ENCODE measurements around the gene LIMCH1.
"Not testable (repeated sequence)": the region's sequence is repeated elsewhere in the genome, so short reads cannot be mapped to it uniquely, and the experiment has no call there.

The LIMCH1 gene

GRCh38 chr4:41639291-41639690 lies 101.3 kb downstream of the LIMCH1 start:
- TF ChIP-seq CTCF (conservative IDR thresholded peaks at IDR 0.05; ENCODE audit: low read depth, low read length) = no peak
- Histone ChIP-seq H3K4me1 (ENCODE audit: low read depth, poor library complexity, severe bottlenecking) (no peaks in the 10 kb centered on the region), H3K4me2 (no peak overlapping the region), H3K79me2 (ENCODE audit: insufficient read depth, low read depth) (no peaks in the 10 kb centered on the region), H3K36me3 (ENCODE audit: insufficient read depth) (no peaks in the 10 kb centered on the region), H4K20me1 (ENCODE audit: insufficient read depth) (no peaks in the 10 kb centered on the region), H3K4me3 (IDR thresholded peaks at IDR 0.05; ENCODE audit: insufficient read depth, low read depth, low read length) (no peak overlapping the region), H3K27ac (no peak overlapping the region), H3K27me3 (ENCODE audit: insufficient read depth, low read depth) (no peaks in the 10 kb centered on the region), H3K9ac (no peak overlapping the region), H2AFZ (ENCODE audit: low read depth) (no peak overlapping the region)

- H3K4me3 ChIP-seq (IDR thresholded peaks at IDR 0.05; ENCODE audit: insufficient read depth, low read depth, low read length) = no peak overlapping the region
- H3K4me2 ChIP-seq = no peak overlapping the region
- H3K27ac ChIP-seq = no peak overlapping the region
- no peak for TF ChIP-seq CTCF (conservative IDR thresholded peaks at IDR 0.05; ENCODE audit: low read depth, low read length)
- H3K79me2 ChIP-seq (ENCODE audit: insufficient read depth, low read depth) = no peaks in the 10 kb centered on the region
- no peak overlapping the region for H2AFZ ChIP-seq (ENCODE audit: low read depth)
- no peak overlapping the region for H3K9ac ChIP-seq
- no peaks in the 10 kb centered on the region for H4K20me1 ChIP-seq (ENCODE audit: insufficient read depth)
- no peaks in the 10 kb centered on the region for H3K27me3 ChIP-seq (ENCODE audit: insufficient read depth, low read depth)
- H3K4me1 ChIP-seq (ENCODE audit: low read depth, poor library complexity, severe bottlenecking) = no peaks in the 10 kb centered on the region
- no peaks in the 10 kb centered on the region for H3K36me3 ChIP-seq (ENCODE audit: insufficient read depth)
Observed at GRCh38 chr4:41640906-41641305, 102.9 kb downstream of the LIMCH1 start.

- H3K4me3 ChIP-seq (IDR thresholded peaks at IDR 0.05; ENCODE audit: insufficient read depth, low read depth, low read length); H3K27ac ChIP-seq; H3K4me1 ChIP-seq (ENCODE audit: low read depth, poor library complexity, severe bottlenecking); H4K20me1 ChIP-seq (ENCODE audit: insufficient read depth); H3K79me2 ChIP-seq (ENCODE audit: insufficient read depth, low read depth); H3K27me3 ChIP-seq (ENCODE audit: insufficient read depth, low read depth); H3K9ac ChIP-seq; H3K36me3 ChIP-seq (ENCODE audit: insufficient read depth); H2AFZ ChIP-seq (ENCODE audit: low read depth); H3K4me2 ChIP-seq: not testable (repeated sequence)
Observed at GRCh38 chr4:41642746-41643145, 104.8 kb downstream of the LIMCH1 start.

- no peaks in the 10 kb centered on the region for H4K20me1 ChIP-seq (ENCODE audit: insufficient read depth)
- H3K36me3 ChIP-seq (ENCODE audit: insufficient read depth) = no peaks in the 10 kb centered on the region
- H2AFZ ChIP-seq (ENCODE audit: low read depth) = no peak overlapping the region
- no peak overlapping the region for H3K4me3 ChIP-seq (IDR thresholded peaks at IDR 0.05; ENCODE audit: insufficient read depth, low read depth, low read length)
- no peak overlapping the region for H3K9ac ChIP-seq
- H3K79me2 ChIP-seq (ENCODE audit: insufficient read depth, low read depth) = no peaks in the 10 kb centered on the region
- no peaks in the 10 kb centered on the region for H3K4me1 ChIP-seq (ENCODE audit: low read depth, poor library complexity, severe bottlenecking)
- H3K27ac ChIP-seq = no peak overlapping the region
- no peak overlapping the region for H3K4me2 ChIP-seq
- TF ChIP-seq CTCF (conservative IDR thresholded peaks at IDR 0.05; ENCODE audit: low read depth, low read length) = no peak
- no peaks in the 10 kb centered on the region for H3K27me3 ChIP-seq (ENCODE audit: insufficient read depth, low read depth)
Observed at GRCh38 chr4:41643331-41643730, 105.4 kb downstream of the LIMCH1 start.

GRCh38 chr4:41644288-41644914 lies 106.4 kb downstream of the LIMCH1 start:
- Histone ChIP-seq H3K79me2 (ENCODE audit: insufficient read depth, low read depth) (no peaks in the 10 kb centered on the region), H3K36me3 (ENCODE audit: insufficient read depth) (no peaks in the 10 kb centered on the region), H3K9ac (no peak overlapping the region), H3K27me3 (ENCODE audit: insufficient read depth, low read depth) (no peaks in the 10 kb centered on the region), H4K20me1 (ENCODE audit: insufficient read depth) (no peaks in the 10 kb centered on the region), H3K27ac (no peak overlapping the region), H2AFZ (ENCODE audit: low read depth) (no peak overlapping the region), H3K4me2 (no peak overlapping the region), H3K4me3 (IDR thresholded peaks at IDR 0.05; ENCODE audit: insufficient read depth, low read depth, low read length) (no peak overlapping the region), H3K4me1 (ENCODE audit: low read depth, poor library complexity, severe bottlenecking) (no peaks in the 10 kb centered on the region)
- TF ChIP-seq CTCF (conservative IDR thresholded peaks at IDR 0.05; ENCODE audit: low read depth, low read length) = no peak
